Caco-2 (cell line): ENCODE data around the gene CUL4A. TPM values are rescaled to one million over a fixed set of nuclear protein-coding genes. Genes with fewer than 3 reads are reported as not detected.

Experiments used
- BruUV-seq: library from RNA; stranded (reverse); fragments of 400-500 nt; replicated peaks from 2 replicates; lab custom pipeline; 2021; lab: Mats Ljungman, UMichigan
- CTCF ChIA-PET: fragments of 300-600 bp; sonication (Branson Sonifier 250); formaldehyde crosslinking; loops from one replicate; lab custom pipeline; 2022; ENCODE audit warnings: antibody characterized with exemption; lab: Charles Lee
- POLR2A ChIA-PET: fragments of 300-600 bp; sonication (Branson Sonifier 250); formaldehyde crosslinking; loops from one replicate; lab custom pipeline; 2022; ENCODE audit warnings: antibody characterized with exemption; lab: Charles Lee
- DNase-seq, 2 experiments: peaks; one replicate each; pipeline versions ENCODE4 v3.0.0 to v3.0.0-alpha.2; 2020 to 2022
- H3K27me3 ChIP-seq: replicated peaks from 2 replicates; pipeline ENCODE4 v1.6.0; 2011; ENCODE audit warnings: low read length; ENCODE audit not compliant: control insufficient read depth, insufficient read depth
- H3K36me3 ChIP-seq: 2 replicates; pipeline ENCODE4 v1.5.1; 2011; ENCODE audit warnings: low read length; ENCODE audit not compliant: control insufficient read depth, insufficient read depth
- H3K4me1 ChIP-seq: fragments of 250-450 bp; sonication (Bioruptor Pico); 2 replicates; pipeline ENCODE4 v1.5.1; 2020; ENCODE audit warnings: mild to moderate bottlenecking
- H3K4me3 ChIP-seq: 2 replicates; pipeline ENCODE4 v1.5.1; 2011; ENCODE audit warnings: low read depth, mild to moderate bottlenecking, control low read depth, low read length
- H3K9me3 ChIP-seq: fragments of 250-450 bp; sonication (Bioruptor Pico); 2 replicates; pipeline ENCODE4 v1.5.1; 2020; ENCODE audit warnings: mild to moderate bottlenecking, moderate library complexity
- H3K27ac Mint-ChIP-seq: one replicate; pipeline ENCODE4 v1.8.0; 2022; ENCODE audit warnings: mixed read lengths; ENCODE audit not compliant: unreplicated experiment
- H3K27me3 Mint-ChIP-seq: one replicate; pipeline ENCODE4 v1.8.0; 2022; ENCODE audit warnings: mixed read lengths; ENCODE audit not compliant: insufficient read depth, unreplicated experiment
- H3K36me3 Mint-ChIP-seq: one replicate; pipeline ENCODE4 v1.8.0; 2022; ENCODE audit warnings: mild to moderate bottlenecking, mixed read lengths; ENCODE audit not compliant: insufficient read depth, unreplicated experiment
- H3K4me1 Mint-ChIP-seq: one replicate; pipeline ENCODE4 v1.8.0; 2022; ENCODE audit warnings: low read depth, mixed read lengths; ENCODE audit not compliant: unreplicated experiment
- H3K4me3 Mint-ChIP-seq: one replicate; pipeline ENCODE4 v1.8.0; 2022; ENCODE audit warnings: mild to moderate bottlenecking, moderate library complexity, mixed read lengths; ENCODE audit not compliant: unreplicated experiment
- H3K9me3 Mint-ChIP-seq: one replicate; pipeline ENCODE4 v1.8.0; 2022; ENCODE audit warnings: mixed read lengths; ENCODE audit not compliant: unreplicated experiment
- intact Hi-C: fragments of 100-400 bp; cut with micrococcal nuclease; formaldehyde crosslinking; loops from one replicate; pipeline ENCODE4 v1.10.0; 2022; ENCODE audit not compliant: unreplicated experiment
- total RNA-seq: library from RNA; stranded (reverse); gene quantifications from 2 replicates; pipeline ENCODE4 v1.2.3, GENCODE V29; 2022
- TF ChIP-seq, protein P1 (sequence below), 2 experiments: fragments of 200-600 bp in 1 of 2; IDR thresholded peaks; 1 replicate in 1 of 2; 2 replicates in 1 of 2; pipeline versions ENCODE4 v1.5.1 to v1.8.0; 2011 to 2022; ENCODE audit warnings: antibody characterized with exemption in 1 of 2, control low read depth in 1 of 2, inconsistent platforms in 1 of 2, low read depth in 1 of 2, low read length in 1 of 2, mild to moderate bottlenecking in 1 of 2, moderate library complexity in 1 of 2; ENCODE audit not compliant: insufficient read depth in 1 of 2, severe bottlenecking in 1 of 2, unreplicated experiment in 1 of 2

Gene CUL4A
- total RNA-seq, 1 experiment from 2014 or later = 125 TPM

DNA sequence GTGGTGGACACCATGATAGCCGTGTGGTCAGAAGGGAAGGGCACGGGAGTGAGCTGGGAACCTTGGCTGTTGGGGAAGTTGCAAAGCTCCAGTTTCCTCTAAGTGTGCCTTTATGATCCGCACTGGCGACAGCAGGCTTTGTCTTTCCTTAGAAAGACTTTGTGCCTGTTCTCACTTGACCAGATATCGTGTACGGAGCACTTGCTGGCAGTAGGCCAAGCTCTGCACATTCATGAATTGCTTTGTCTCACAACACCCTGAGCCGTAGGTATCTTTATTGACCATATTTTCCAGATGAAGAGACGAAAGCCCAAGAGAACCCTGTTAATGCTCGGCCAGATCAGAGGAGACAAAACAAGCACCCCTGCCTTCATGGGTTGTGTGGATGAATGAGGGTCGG, 15.1 kb downstream of the CUL4A start:
- TF ChIP-seq, protein P1, sequence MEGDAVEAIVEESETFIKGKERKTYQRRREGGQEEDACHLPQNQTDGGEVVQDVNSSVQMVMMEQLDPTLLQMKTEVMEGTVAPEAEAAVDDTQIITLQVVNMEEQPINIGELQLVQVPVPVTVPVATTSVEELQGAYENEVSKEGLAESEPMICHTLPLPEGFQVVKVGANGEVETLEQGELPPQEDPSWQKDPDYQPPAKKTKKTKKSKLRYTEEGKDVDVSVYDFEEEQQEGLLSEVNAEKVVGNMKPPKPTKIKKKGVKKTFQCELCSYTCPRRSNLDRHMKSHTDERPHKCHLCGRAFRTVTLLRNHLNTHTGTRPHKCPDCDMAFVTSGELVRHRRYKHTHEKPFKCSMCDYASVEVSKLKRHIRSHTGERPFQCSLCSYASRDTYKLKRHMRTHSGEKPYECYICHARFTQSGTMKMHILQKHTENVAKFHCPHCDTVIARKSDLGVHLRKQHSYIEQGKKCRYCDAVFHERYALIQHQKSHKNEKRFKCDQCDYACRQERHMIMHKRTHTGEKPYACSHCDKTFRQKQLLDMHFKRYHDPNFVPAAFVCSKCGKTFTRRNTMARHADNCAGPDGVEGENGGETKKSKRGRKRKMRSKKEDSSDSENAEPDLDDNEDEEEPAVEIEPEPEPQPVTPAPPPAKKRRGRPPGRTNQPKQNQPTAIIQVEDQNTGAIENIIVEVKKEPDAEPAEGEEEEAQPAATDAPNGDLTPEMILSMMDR (IDR thresholded peaks at IDR 0.05; ENCODE audit: insufficient read depth in 1 of 2, low read depth in 1 of 2, low read length in 1 of 2, severe bottlenecking in 1 of 2, unreplicated experiment in 1 of 2) = no peak
- Histone ChIP-seq H3K9me3 (no peaks in the 10 kb centered on the region), H3K4me3 (no peak overlapping the region), H3K4me1 (peaks cover 7% of the 10 kb centered on the region), H3K36me3 (peaks cover 12% of the 10 kb centered on the region), H3K27me3 (no peaks in the 10 kb centered on the region)
- Mint-ChIP-seq H3K4me3 (no peak overlapping the region), H3K4me1 (peaks cover 8% of the 10 kb centered on the region), H3K27ac (no peak overlapping the region), H3K9me3 (no peaks in the 10 kb centered on the region), H3K27me3 (no peaks in the 10 kb centered on the region), H3K36me3 (peaks cover 90% of the 10 kb centered on the region)
- no peak for DNase-seq
- intact Hi-C loops = no loop called here
- ChIA-PET POLR2A (no interaction called here), CTCF (interaction anchor here (0.6 kb wide), 1 partner anchor 17 kb away, joined by 5 read pairs; no protein-coding TSS in a partner anchor)
- BruUV-seq = no TSS peak

DNA sequence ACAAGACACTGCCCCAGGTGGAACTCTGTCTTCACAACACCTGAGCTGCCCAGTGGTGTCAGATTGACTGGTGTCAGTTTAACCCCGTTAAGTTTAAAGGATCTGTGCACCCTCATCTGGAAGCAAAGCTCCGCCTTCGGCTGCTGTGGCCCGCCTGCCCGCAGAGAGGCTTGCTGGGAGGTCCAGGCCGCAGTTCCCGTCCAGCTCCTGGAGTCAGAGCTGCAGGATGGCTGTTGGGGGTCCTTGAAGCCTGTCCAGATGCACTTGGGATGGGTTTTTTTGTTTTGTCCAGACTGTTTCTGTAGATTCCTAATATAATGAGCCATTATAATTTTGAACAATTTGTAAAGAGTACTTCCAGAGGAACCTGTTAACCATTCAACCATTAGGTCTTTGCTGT, 16.1 kb downstream of the CUL4A start:
- no peak for DNase-seq
- H3K4me1 Mint-ChIP-seq = no peaks in the 10 kb centered on the region
- CTCF ChIA-PET = no interaction called here
- POLR2A ChIA-PET = no interaction called here
- Histone ChIP-seq H3K9me3 (no peaks in the 10 kb centered on the region), H3K4me3 (no peak overlapping the region), H3K36me3 (peaks cover 7% of the 10 kb centered on the region), H3K27me3 (no peaks in the 10 kb centered on the region), H3K4me1 (no peaks in the 10 kb centered on the region)
- intact Hi-C loops = no loop called here
- TF ChIP-seq, protein P1 (IDR thresholded peaks at IDR 0.05; ENCODE audit: insufficient read depth in 1 of 2, low read depth in 1 of 2, low read length in 1 of 2, severe bottlenecking in 1 of 2, unreplicated experiment in 1 of 2) = no peak
- no peak overlapping the region for H3K27ac Mint-ChIP-seq
- no peak overlapping the region for H3K4me3 Mint-ChIP-seq
- BruUV-seq = no TSS peak
- H3K9me3 Mint-ChIP-seq = no peaks in the 10 kb centered on the region
- H3K27me3 Mint-ChIP-seq = no peaks in the 10 kb centered on the region
- peaks cover 90% of the 10 kb centered on the region for H3K36me3 Mint-ChIP-seq

DNA sequence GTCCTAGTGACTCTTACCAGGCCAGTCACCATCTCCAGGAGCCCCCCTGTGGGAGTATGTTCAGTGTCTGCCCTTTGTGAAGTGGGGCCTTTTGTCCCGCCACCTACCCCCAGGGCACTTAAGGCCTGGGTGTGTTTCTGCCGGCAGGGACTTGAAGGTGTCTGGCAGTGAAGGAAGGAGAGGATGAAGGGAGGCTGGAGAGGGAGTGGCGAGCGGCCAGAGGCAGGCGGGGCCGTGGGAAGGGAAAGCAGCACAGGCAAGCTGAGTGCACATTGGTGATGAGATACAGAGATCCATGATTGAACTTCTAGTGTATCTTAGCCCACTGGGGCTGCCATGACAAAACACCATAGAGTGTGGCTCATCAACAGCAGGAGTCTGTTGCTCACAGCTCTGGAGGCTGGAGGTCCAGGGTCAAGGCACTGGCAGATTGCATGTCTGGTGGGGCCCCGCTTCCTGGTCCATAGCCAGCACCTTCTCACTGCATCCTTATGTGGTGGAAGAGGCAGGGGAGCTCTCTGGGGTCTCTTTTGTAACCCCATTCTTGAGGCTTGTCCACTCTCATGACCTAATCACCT, 17.5 kb downstream of the CUL4A start:
- H3K4me3 ChIP-seq = no peak overlapping the region
- no peak for DNase-seq
- H3K27me3 ChIP-seq = no peaks in the 10 kb centered on the region
- Mint-ChIP-seq H3K27me3 (no peaks in the 10 kb centered on the region), H3K36me3 (peaks cover 88% of the 10 kb centered on the region), H3K4me3 (no peak overlapping the region), H3K4me1 (no peaks in the 10 kb centered on the region), H3K27ac (no peak overlapping the region), H3K9me3 (no peaks in the 10 kb centered on the region)
- TF ChIP-seq, protein P1 (IDR thresholded peaks at IDR 0.05; ENCODE audit: insufficient read depth in 1 of 2, low read depth in 1 of 2, low read length in 1 of 2, severe bottlenecking in 1 of 2, unreplicated experiment in 1 of 2) = no peak
- no peaks in the 10 kb centered on the region for H3K9me3 ChIP-seq
- BruUV-seq = no TSS peak
- CTCF ChIA-PET = no interaction called here
- no peaks in the 10 kb centered on the region for H3K4me1 ChIP-seq
- peaks cover 6% of the 10 kb centered on the region for H3K36me3 ChIP-seq
- POLR2A ChIA-PET = no interaction called here
- intact Hi-C loops = no loop called here
